Suprapubic skin (tissue), 4 donors: ENCODE data around the gene FN3K. TPM values are rescaled to one million over a fixed set of nuclear protein-coding genes. Genes with fewer than 3 reads are reported as not detected.
A peak's percentile ranks its signal among the peaks of the same experiment; 100 is the strongest.

Experiments used
- DNase-seq, 2 donors: peaks; one replicate each; pipeline ENCODE4 v3.0.0-alpha.2; 2019; ENCODE audit warnings: low spot score in 2 of 2
- H3K27ac ChIP-seq: fragments of 200-600 bp; sonication (generic); one replicate; pipeline ENCODE4 v1.5.1; 2019
- H3K27me3 ChIP-seq: fragments of 200-600 bp; sonication (generic); one replicate; pipeline ENCODE4 v1.5.1; 2019
- H3K36me3 ChIP-seq: fragments of 200-600 bp; sonication (generic); one replicate; pipeline ENCODE4 v1.5.1; 2019
- H3K4me1 ChIP-seq: fragments of 200-600 bp; sonication (generic); one replicate; pipeline ENCODE4 v1.5.1; 2019
- H3K4me3 ChIP-seq: fragments of 200-600 bp; sonication (generic); one replicate; pipeline ENCODE4 v1.5.1; 2019; ENCODE audit warnings: mild to moderate bottlenecking
- H3K9me3 ChIP-seq: fragments of 200-600 bp; sonication (generic); one replicate; pipeline ENCODE4 v1.5.1; 2019
- CTCF ChIP-seq, 2 donors: fragments of 200-600 bp in 1 of 2; fragments of 450-650 bp in 1 of 2; sonication (generic) in 1 of 2; IDR thresholded peaks; one replicate each; pipeline ENCODE4 v1.5.1; 2016 to 2019; ENCODE audit warnings: antibody characterized with exemption in 2 of 2, mild to moderate bottlenecking in 1 of 2, moderate library complexity in 1 of 2
- EP300 ChIP-seq: sonication (generic); formaldehyde crosslinking; IDR thresholded peaks from one replicate; pipeline ENCODE4 v1.6.1; 2017; ENCODE audit warnings: antibody characterized with exemption
- POLR2A ChIP-seq, 2 donors: fragments of 450-650 bp; IDR thresholded peaks; one replicate each; pipeline ENCODE4 v1.6.1; 2017; ENCODE audit warnings: antibody characterized with exemption in 2 of 2, mild to moderate bottlenecking in 2 of 2, moderate library complexity in 2 of 2
- POLR2AphosphoS5 ChIP-seq, 3 donors: sonication (generic); formaldehyde crosslinking; IDR thresholded peaks; one replicate each; pipeline ENCODE4 v1.6.1; 2017; ENCODE audit warnings: antibody characterized with exemption in 3 of 3
- WGBS: methylation state at CpG from one replicate; pipeline ENCODE4 v1.1.5; 2018; 5-methylcytosine and 5-hydroxymethylcytosine counted together
- total RNA-seq, 4 donors: library from RNA; depleted of rRNA; stranded (reverse); fragments of >200 nt; gene quantifications; one replicate each; pipeline ENCODE4 v1.1.0, GENCODE V29; 2016

Gene FN3K
- total RNA-seq, 4 donors from 2014 or later = 2.0 to 19.2 (median 4.2) TPM

- Histone ChIP-seq H3K27ac (no peak overlapping the region), H3K36me3 (no peaks in the 10 kb centered on the region), H3K27me3 (no peaks in the 10 kb centered on the region), H3K4me1 (peaks cover 11% of the 10 kb centered on the region), H3K4me3 (no peak overlapping the region), H3K9me3 (no peaks in the 10 kb centered on the region)
- TF ChIP-seq CTCF (IDR thresholded peaks at IDR 0.05) = no peak
- 90% methylated on average over 7 of the region's 18 CpGs for WGBS
- no peak for DNase-seq
Observed at GRCh38 chr17:82705756-82706155, 29.7 kb upstream of the FN3K start.

- TF ChIP-seq EP300 (no peak), POLR2AphosphoS5 (IDR thresholded peaks at IDR 0.05) (no peak), POLR2A (IDR thresholded peaks at IDR 0.05) (no peak), CTCF (IDR thresholded peaks at IDR 0.05) (no peak)
- Histone ChIP-seq H3K27me3 (no peaks in the 10 kb centered on the region), H3K4me3 (no peak overlapping the region), H3K9me3 (no peaks in the 10 kb centered on the region), H3K27ac (no peak overlapping the region), H3K4me1 (no peaks in the 10 kb centered on the region), H3K36me3 (no peaks in the 10 kb centered on the region)
- peak in 1 of 2 donors; percentile 58 for DNase-seq
- 61% methylated on average over 8 of the region's 9 CpGs for WGBS
Observed at GRCh38 chr17:82709024-82709675, 26.3 kb upstream of the FN3K start.

GRCh38 chr17:82709676-82710498 lies 25.5 kb upstream of the FN3K start:
- Histone ChIP-seq H3K27ac (no peak overlapping the region), H3K4me1 (no peaks in the 10 kb centered on the region), H3K4me3 (no peak overlapping the region), H3K9me3 (no peaks in the 10 kb centered on the region), H3K36me3 (no peaks in the 10 kb centered on the region), H3K27me3 (no peaks in the 10 kb centered on the region)
- TF ChIP-seq POLR2AphosphoS5 (IDR thresholded peaks at IDR 0.05) (no peak), EP300 (no peak), POLR2A (IDR thresholded peaks at IDR 0.05) (no peak), CTCF (IDR thresholded peaks at IDR 0.05) (no peak)
- peak in 1 of 2 donors; percentile 63 for DNase-seq
- 82% methylated on average over 18 of the region's 25 CpGs for WGBS

- Histone ChIP-seq H3K4me3 (no peak overlapping the region), H3K4me1 (peaks cover under 1% of the 10 kb centered on the region), H3K27ac (no peak overlapping the region), H3K27me3 (no peaks in the 10 kb centered on the region), H3K9me3 (no peaks in the 10 kb centered on the region), H3K36me3 (no peaks in the 10 kb centered on the region)
- DNase-seq = peak in 1 of 2 donors; percentile 72
- TF ChIP-seq POLR2AphosphoS5 (IDR thresholded peaks at IDR 0.05) (no peak), CTCF (IDR thresholded peaks at IDR 0.05) (no peak), EP300 (no peak), POLR2A (IDR thresholded peaks at IDR 0.05) (no peak)
- WGBS = 77% methylated on average over 25 of the region's 29 CpGs
Observed at GRCh38 chr17:82710499-82711232, 24.7 kb upstream of the FN3K start.
